HG02642 (cell line): Measurements from ENCODE around the gene SMAP2.
"Not testable (repeated sequence)": the region's sequence is repeated elsewhere in the genome, so short reads cannot be mapped to it uniquely, and the experiment has no call there.

Experiments used
- ATAC-seq: cut with Tn5 transposase; IDR thresholded peaks from one replicate; pipeline ENCODE4 v1.9.1; 2021; ENCODE audit warnings: mild to moderate bottlenecking; ENCODE audit not compliant: unreplicated experiment, poor library complexity

The SMAP2 gene

DNA sequence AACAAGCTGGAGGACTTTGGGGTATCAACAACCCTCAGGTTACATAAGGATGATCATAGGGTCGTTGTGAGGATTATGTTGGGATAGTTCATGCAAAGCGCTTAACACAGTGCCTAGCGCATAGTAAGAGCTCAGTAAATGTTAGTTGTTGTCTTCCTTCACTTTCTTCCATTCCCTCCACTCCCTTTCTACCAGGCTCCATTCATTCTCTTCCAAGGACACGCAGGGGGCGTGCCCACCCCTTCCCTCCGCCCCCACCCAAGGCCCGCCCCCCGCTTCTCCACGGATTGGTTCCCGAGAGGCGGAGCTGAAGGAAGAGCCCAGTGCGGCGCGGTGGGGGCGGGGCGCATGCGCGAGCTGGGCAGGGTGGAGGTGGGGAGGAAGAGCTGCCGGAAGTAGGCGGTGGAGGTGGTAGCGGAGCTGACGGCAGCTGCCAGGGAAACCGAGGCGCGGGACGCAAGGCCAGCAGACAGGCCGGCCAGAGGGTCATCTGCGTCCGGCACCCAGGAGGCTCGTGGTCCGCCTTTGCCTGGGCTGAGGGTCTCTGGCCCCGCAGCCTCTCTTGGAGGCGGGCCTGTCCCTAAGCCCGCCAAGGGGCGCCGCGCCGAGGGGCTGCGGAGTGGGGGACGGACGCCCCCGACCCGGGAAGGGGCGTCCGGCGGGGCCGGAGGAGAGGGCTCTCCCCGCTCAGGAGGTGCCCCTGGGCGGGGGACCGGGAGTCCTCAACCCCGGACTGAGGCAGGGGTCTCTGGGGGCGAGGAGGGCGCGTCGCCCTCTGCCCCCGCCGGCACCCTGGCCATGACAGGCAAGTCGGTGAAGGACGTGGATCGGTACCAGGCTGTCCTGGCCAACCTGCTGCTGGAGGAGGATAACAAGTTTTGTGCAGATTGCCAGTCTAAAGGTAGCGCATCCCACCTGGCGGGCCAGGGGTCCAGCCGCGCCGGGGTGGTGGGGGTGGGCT is at the start of gene SMAP2:
Gene SMAP2 (plus strand): TSS at position 405 of the 961 bp plus-strand sequence. CDS start 394 bp downstream, at position 799.
- ATAC-seq: peak; percentile 89

DNA sequence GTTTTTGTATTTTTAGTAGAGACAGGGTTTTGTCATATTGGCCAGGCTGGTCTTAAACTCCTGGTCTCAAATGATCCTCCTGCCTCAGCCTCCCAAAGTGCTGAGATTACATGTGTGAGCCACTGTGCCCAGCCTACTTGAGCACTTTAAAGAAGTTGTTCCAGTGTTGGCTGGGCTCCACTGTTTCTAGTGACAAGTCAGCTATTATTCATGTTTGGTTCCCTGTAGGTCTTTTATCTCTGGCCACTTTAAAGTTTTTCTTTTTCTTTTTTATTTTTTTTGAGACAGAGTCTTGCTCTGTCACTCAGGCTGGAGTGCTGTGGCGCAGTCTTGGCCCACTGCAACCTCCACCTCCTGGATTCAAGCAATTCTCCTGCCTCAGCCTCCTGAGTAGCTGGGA is 42.1 kb upstream of the SMAP2 start:
- ATAC-seq: not testable (repeated sequence)

DNA sequence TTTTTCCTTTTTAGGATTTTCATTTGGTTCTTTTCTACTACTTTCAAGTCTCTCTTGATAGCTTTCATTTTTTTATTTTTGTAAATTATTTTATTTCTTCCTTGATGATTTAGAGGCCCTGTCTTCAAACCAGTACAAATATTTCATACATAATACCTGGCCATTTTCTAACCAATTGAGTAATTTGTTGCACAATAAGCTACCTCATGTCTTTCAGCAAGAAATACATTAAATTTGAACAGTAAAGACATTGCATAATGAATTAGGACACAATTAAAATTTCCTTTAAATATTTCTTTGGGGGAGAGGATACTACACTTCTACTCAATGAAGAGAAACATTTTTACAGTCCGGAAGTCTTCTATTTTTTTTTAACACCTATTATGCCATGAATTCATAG is 40.8 kb upstream of the SMAP2 start:
- no peak for ATAC-seq

DNA sequence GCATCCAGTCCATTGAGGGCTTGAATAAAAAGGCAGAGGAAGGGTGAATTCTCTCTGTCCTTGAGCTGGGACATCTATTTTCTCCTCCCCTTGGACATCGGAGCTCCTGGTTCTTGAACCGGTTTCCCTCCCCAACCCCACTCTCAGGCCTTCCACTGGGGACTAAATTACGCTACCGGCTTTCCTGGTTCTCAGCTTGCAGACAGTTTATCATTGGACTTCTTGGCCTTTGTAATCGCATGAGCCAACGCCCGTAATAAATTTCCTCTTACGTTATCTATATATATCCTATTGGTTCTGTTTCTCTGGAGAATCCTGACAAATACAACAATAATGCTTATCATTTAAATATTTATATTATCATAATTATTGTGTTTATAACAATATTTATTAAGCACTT is 36.1 kb upstream of the SMAP2 start:
- ATAC-seq: no peak

DNA sequence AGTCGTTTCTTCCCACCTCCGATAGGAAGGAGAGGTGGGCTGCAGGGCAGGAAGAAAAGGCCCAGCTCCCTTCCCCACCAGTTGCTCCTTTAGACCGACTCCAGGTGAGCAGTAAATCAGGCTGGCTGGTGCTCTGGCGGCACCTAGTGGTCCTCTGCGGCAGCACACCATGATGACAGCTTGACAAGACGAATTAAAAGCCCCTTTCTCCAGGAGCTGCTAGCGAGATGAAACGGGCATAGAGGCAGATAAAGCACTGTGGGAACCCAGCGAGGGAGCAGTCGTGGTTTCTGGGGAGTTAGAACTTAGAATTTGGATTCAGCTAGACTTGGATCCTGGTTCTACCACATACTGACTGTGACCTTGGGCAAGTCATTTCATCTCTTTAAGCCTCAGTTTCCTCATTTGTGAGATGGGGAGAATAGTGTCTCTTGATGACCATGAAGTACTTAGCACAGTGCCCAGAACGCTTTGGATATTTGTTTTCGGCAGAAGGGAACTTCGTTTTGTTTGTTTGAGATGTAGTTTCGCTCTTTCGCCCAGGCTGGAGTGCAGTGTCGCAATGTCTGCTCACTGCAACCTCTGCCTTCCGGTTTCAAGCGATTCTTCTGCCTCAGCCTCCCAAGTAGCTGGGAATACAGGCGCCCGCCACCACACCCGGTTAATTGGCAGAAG is 34.6 kb upstream of the SMAP2 start:
- peak; percentile 56 for ATAC-seq

DNA sequence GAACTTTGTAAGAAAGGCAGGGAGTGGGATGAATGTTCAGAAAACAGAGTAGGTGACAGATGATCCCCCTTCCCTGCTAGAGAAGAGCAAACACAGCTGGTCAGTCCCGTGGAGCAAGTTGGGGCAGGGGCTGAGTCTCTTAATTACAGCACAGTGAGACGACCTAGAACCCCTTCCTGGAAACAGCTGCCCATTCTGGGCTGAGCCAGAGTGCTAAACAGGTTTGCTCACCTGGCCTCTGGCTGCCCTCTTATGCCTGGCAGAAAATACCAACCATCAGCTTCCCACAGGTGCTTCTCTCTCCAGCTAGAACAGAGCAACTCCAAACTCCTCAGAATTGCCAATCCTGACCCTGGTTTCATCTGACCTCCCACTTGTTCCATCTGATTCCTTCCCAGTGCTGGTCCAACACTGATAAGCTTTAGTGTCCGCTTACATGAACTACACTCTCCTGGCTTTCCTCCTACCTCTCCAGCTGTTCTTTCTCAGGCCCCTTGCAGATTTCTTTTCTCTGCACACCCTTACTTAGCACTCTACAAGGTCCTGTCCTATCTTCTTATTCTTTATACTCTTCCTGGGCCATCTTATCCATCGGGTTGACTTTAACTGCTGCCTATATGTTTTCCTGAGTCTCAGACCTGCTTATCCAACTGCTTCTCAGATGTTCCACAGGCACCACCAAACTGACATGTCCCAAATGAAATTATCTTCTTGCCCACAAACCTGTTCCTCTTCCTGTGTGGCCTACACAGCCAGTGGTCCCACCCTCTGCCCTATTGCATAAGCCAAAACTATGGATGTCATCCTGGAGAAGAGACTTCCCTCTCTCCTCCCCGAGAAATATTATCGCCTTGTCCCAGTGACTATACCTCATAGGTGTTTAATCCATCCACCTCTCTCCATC is 33.9 kb upstream of the SMAP2 start:
- no peak for ATAC-seq

DNA sequence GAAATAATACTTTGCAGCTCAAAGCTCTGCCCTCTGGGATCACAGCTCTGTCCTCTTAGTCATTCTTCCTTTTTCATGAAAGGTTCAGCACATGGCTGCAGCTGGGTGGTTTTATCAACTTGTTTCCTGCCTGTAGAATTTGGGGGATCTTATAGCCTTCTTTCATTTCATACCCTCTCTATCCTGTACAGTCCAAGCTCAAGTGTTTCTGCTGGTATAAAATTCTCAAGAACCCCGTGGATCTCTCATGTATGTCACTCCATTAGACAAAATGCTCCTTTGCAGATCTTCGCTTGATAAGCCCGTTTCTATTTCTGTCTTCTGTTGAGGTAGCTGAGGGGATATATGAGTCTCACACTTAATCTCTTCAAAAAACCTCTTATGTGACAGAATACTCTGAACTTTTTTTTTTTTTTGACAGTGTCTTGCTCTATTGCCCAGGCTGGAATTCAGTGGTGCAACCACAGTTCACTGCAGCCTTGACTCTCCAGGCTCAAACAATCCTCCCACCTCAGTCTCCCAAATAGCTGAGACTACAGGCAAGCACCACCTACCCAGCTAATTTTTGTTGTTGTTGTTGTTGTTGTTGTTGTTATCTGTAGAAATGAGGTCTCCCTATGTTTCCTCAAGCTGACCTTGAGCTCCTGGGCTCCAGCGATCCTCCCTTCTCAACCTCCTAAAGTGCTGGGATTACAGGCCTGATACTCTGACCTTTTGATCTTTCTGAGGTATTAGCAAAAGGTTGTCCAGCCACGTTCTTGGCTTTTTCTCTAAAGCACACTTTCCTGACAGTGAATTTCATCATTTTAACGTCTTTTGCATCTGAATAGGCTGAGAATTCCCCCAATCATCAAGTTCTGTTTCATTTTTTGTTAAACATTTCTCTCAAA is 31.8 kb upstream of the SMAP2 start:
- ATAC-seq: no peak

DNA sequence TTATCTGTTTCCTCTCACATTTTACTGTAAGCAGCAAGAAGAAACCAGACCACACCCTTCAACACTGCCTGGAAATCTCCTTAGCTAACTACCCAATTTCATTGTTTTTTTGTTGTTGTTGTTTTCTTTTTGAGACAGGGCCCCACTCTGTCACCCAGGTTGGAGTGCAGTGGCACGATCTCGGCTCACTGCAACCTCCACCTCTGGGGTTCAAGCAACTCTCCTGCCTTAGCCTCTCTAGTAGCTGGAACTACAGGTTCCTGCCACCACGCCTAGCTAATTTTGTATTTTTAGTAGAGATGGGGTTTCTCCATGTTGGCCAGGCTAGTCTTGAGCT is 31.2 kb upstream of the SMAP2 start:
- not testable (repeated sequence) for ATAC-seq

DNA sequence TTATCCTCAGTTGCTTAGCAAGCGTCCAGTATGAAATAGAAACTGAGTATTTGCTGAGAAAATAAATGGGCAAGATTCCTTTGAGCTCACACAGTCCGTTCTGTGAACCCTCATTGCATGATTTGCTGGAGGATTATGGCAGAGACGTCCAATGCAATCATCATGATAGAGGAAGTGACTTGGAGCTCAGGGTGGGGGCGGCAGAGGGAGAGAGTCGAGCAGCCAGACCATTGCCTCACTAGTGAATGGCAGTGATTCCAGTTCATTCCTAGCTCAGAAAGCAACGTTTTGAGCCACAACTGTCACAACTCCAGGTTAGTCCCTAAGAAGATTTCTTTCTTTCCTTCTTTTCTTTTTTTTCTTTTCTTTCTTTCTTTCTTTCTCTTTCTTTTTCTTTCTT is 28.9 kb upstream of the SMAP2 start:
- no peak for ATAC-seq

DNA sequence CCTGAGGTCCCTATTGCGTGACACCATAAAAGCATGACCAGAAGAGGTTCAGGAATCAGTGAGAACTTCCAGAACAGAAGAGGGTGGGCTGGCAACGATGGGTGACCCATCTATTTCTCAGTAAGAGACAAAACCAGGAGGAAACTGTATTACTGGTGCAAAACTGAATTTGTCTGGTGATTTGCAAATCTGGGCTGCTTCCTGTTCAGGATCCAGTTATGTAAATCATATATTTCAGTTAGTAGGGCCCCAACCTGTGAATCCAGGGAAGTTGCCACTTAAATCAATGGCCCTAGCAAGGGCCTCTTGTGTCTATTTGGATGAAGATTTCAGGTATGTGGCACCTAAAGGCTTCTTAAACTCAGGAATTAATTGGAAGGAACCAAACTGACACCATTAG is 23.1 kb upstream of the SMAP2 start:
- ATAC-seq: no peak

DNA sequence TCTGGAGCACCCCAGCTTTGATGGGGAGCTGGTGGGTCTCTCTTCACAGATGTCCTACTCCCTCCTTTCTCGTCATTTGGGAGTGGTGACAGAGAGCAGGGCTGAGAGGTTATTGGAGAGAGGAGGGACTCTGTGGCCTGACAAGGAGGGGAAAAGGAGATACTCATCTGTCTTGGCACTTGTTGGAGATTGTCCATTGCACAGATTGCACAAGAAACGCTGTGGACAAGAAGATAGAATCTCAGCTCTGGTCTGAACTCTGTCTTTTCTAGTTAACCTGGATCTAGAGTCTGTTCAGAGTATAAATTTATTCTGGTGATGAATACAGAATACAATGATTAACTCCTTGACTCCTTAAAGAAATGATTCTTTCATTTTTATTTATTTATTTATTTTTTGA is 22.4 kb upstream of the SMAP2 start:
- ATAC-seq: no peak

DNA sequence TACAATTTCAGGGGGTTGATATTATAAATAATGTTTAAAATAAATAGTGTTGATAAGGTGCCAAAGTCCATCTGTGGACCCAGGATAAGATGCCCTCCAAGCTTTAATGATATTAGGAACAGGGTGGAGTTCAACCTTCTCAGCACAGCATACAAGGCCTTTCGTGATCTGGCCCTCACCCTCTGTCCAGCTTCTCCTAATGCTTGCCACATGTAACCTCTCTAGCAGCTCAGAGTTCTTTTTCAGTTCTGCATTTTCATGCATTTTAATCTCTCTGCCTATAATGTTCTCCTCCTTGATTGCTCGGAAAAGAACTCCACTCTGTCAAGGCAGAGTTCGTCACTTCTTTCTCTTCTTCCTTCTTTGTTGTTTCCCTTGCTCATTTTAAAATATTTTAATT is 21.4 kb upstream of the SMAP2 start:
- no peak for ATAC-seq

DNA sequence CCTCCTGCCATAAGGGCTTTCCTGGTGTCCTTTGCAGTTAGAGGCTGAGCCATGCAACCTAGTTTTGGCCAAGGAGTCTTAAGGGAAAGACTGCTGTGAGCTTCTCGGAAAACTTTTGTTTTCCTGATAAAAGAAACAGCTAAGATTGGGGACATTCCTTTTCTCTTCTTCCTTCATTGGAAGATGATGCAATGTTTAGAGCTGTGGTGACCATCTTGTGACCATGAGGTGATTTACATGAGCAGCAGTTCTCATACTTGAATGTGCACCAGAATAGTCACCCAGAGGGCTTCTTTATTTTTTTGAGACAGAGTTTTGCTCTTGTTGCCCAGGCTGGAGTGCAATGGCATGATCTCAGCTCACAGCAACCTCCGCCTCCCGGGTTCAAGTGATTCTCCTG is 20.4 kb upstream of the SMAP2 start:
- no peak for ATAC-seq

DNA sequence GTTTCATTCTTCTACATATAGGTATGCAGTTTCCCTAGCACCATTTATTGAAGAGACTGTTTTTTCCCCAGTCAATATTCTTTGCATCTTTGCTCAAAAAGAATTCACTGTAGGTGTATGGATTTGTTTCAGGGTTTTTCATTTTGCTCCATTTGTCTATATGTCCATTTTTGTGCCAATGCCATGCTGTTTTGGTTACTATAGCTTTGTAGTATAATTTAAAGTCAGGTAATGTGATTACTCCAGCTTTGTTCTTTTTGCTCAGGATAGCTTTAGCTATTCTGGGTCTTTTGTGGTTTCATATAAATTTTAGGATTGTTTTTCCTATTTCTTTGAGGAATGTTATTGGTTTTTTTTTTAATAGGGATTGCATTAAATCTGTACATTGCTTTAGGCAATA is 15.9 kb upstream of the SMAP2 start:
- ATAC-seq: no peak

DNA sequence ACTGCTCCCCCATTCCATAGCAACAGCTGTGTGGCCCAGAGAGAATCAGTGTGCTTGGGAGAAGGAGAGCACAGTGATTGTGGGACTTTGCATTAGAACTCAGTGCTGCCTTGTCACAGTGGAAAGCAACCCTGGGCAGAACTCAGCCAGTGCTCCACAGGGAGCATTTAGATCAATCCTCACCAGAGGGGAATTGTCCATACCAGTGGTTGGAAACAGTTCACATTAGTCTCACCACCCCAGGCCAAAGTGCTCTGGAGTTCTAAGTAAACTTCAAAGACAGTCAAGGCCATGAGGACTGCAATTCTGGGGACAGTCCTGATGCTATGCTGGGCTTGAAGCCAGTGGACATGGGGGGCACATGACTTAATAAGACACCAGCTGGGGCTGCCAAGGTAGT is 12.9 kb upstream of the SMAP2 start:
- no peak for ATAC-seq

DNA sequence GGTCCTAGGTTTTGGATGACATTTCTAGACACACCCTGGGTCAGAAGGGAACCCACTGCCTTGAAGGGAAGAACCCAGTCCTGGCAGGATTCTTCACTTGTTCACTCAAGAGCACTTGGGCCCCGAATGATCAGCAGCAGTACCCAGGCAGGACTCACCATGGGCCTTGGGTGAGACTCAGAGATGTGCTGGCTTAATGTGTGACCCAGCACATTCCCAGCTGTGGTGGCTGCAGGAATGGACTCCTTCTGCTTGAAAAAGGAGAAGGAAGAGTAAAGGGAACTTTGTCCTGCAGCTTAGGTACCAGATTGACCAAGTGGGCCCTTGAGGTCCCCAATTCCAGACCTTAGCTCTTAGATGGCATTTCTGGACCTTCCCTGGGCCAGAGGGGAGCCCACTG is 12.3 kb upstream of the SMAP2 start:
- no peak for ATAC-seq

DNA sequence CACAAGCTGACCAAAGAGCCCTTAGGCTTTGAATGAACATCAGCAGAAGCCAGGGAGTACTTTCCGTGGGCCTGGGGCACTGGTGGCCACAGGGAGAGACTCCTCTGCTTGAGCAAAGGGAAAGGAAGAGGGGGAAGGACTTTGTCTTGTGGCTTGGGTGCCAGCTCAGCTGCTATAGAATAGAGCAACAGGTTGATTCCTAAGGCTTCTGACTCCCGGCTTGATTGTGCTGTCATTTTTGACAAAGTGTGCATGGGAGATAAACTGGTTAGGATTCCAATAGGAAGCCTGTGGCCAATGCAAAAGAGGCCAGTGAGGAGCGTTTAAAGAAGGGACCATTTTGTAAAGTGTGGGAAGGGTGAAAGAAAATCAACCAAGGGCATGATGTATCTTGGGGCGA is 11.9 kb upstream of the SMAP2 start:
- no peak for ATAC-seq

DNA sequence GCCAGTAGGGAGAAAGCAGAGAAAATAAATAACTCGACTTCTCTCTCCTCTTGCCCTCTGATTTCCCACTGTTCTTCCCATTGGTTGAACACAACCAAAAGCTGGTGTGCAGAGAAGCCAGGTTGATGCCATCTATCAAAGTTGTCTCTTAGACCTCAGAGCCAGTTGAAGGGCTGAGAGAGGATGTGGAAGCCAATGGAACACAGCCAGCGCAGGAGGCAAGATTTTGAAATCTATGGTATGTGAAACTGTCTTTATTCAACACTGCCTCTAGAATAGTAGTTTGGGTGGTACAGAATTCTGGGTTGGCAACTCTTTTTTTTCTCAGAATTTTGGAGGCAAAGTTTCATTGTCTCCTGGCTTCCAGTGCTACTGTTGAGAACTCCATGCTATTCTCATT is 11.3 kb upstream of the SMAP2 start:
- no peak for ATAC-seq

DNA sequence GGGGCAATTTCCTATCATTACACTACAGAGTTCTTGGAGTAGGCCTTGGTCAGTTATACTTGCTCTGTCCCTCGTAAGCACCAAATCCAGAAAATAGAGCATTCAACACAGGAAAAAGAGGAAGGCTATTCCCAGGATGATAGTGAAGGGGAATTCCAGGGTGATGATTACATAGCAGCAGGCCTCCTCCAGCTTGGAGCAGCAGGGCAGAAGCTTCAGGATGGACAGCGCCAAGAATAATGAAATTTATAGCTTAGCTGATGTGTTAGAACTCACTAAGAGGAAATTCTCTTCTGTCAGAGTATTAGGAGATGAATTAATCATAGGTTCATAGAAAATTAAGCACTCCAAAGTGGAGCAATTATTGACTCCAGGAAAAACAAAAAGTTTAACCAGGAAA is 10.8 kb upstream of the SMAP2 start:
- no peak for ATAC-seq

DNA sequence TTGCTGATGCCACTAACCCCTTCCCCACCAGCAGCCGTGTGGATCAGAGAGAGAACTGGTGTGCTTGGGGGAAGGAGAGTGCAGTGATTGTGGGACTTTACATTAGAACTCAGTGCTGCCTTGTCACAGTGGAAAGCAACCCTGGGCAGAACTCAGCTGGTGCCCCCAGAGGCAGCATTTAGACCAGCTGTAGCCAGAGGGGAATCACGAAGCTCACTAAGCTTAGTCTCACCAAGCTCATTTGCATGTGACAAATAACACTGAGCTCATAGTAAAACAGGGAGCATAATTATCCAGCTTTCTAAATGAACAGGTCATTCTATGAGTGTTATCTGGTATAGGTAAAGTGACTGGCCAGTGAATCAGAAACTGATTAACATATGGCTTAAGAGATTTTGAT is 9.8 kb upstream of the SMAP2 start:
- ATAC-seq: peak; percentile 94
